ENCODE data around the gene CDK5RAP3. TPM values are rescaled to one million over a fixed set of nuclear protein-coding genes. Genes with fewer than 3 reads are reported as not detected.

The CDK5RAP3 gene
- polyA plus RNA-seq, 2 of the 4 experiments (the other 2 are of a cell fraction) = 124 to 165 TPM

GRCh38 chr17:47949946-47950345 is 21.0 kb upstream of the CDK5RAP3 start:
- FAIRE-seq (no peak), ATAC-seq (no peak), DNase-seq (ENCODE audit: low read depth in 1 of 2, low spot score in 1 of 2) (no peak)
- peak overlapping the region; percentile 70 for H3K4me2 ChIP-seq
- no peak for TF ChIP-seq E2F6 (IDR thresholded peaks at IDR 0.05; ENCODE audit: borderline replicate concordance, low read depth)
- TF ChIP-seq MAFK (IDR thresholded peaks at IDR 0.05; ENCODE audit: partially characterized antibody) = no peak
- TF ChIP-seq PBX3 (IDR thresholded peaks at IDR 0.05) = no peak
- CTCF ChIA-PET = interaction anchor here (0.5 to 24.7 kb wide), 37 partner anchors 18 to 316 kb away, joined by 3 to 1426 read pairs (median 5); partner anchors contain the start of genes CDK5RAP3, PNPO, PRR15L and SCRN2
- 85% methylated on average over 3 of the region's 3 CpGs for WGBS (ENCODE audit: missing lambda C conversion rate)
- POLR2A ChIA-PET = interaction anchor here (1.3 to 1.8 kb wide), 2 partner anchors 7 to 21 kb away, joined by 7 read pairs; partner anchors contain the start of genes CDK5RAP3 and PRR15L
- peaks cover 48% of the 10 kb centered on the region for H3K4me1 ChIP-seq
- H3K27ac ChIP-seq = peak overlapping the region; percentile 77 to 87
- no peaks in the 10 kb centered on the region for H3K9me3 ChIP-seq
- no peak overlapping the region for H3K4me3 ChIP-seq

GRCh38 chr17:47950448-47950847 is 20.5 kb upstream of the CDK5RAP3 start:
- DNase-seq (ENCODE audit: low read depth in 1 of 2, low spot score in 1 of 2) = no peak
- no peak for ATAC-seq
- WGBS (ENCODE audit: missing lambda C conversion rate) = 85% methylated on average over 4 of the region's 4 CpGs
- FAIRE-seq = no peak
- ChIA-PET POLR2A (interaction anchor here (0.6 to 1.3 kb wide), 2 partner anchors 21 to 74 kb away, joined by 5 to 7 read pairs; partner anchors contain the start of gene CDK5RAP3), CTCF (interaction anchor here (0.5 to 24.7 kb wide), 25 partner anchors 19 to 316 kb away, joined by 3 to 1426 read pairs (median 5); partner anchors contain the start of genes CDK5RAP3, PNPO, PRR15L and SCRN2)
- peaks cover 52% of the 10 kb centered on the region for H3K4me1 ChIP-seq
- no peaks in the 10 kb centered on the region for H3K9me3 ChIP-seq
- TF ChIP-seq PBX3 (IDR thresholded peaks at IDR 0.05) (no peak), MAZ (IDR thresholded peaks at IDR 0.05; ENCODE audit: borderline replicate concordance, low read depth, low read length) (no peak), EHMT2 (IDR thresholded peaks at IDR 0.05; ENCODE audit: low read depth) (no peak), FOSL2 (IDR thresholded peaks at IDR 0.05) (no peak), FOSL2 (CRISPR knock-in tag; IDR thresholded peaks at IDR 0.05) (no peak), ATOH8 (CRISPR knock-in tag; IDR thresholded peaks at IDR 0.05; ENCODE audit: low read depth) (no peak), EP300 (IDR thresholded peaks at IDR 0.05) (no peak), HEYL (CRISPR knock-in tag; IDR thresholded peaks at IDR 0.05) (no peak), ESRRA (IDR thresholded peaks at IDR 0.05; ENCODE audit: borderline replicate concordance, low read length) (no peak), MAFK (IDR thresholded peaks at IDR 0.05; ENCODE audit: partially characterized antibody) (no peak), ZFP36 (IDR thresholded peaks at IDR 0.05; ENCODE audit: borderline replicate concordance, partially characterized antibody) (no peak), HOXB13 (CRISPR knock-in tag; IDR thresholded peaks at IDR 0.05; ENCODE audit: low read depth) (no peak)
- no peak overlapping the region for H3K4me2 ChIP-seq
- no peak overlapping the region for H3K4me3 ChIP-seq
- H3K27ac ChIP-seq = peak overlapping the region; percentile 77 to 87

GRCh38 chr17:47952171-47953021 is 18.5 kb upstream of the CDK5RAP3 start:
- WGBS (ENCODE audit: missing lambda C conversion rate) = 93% methylated on average over 12 of the region's 12 CpGs
- no peak for FAIRE-seq
- Histone ChIP-seq H3K9me3 (no peaks in the 10 kb centered on the region), H3K27ac (no peak overlapping the region; a peak in 1 of 6 replicates), H3K4me2 (no peak overlapping the region), H3K4me3 (no peak overlapping the region), H3K4me1 (peaks cover 57% of the 10 kb centered on the region)
- no peak for DNase-seq (ENCODE audit: low read depth in 1 of 2, low spot score in 1 of 2)
- ATAC-seq = no peak
- POLR2A ChIA-PET = no interaction called here
- TF ChIP-seq PBX3 (IDR thresholded peaks at IDR 0.05) = no peak
- no peak for TF ChIP-seq NR3C1 (IDR thresholded peaks at IDR 0.05)
- TF ChIP-seq BHLHE40 (IDR thresholded peaks at IDR 0.05; ENCODE audit: low read depth, low read length) = no peak
- no peak for TF ChIP-seq FOSB (CRISPR knock-in tag; IDR thresholded peaks at IDR 0.05)
- TF ChIP-seq FOXS1 (CRISPR knock-in tag; IDR thresholded peaks at IDR 0.05) = no peak
- TF ChIP-seq ELK1 (IDR thresholded peaks at IDR 0.05; ENCODE audit: low read depth, low read length) = no peak
- no peak for TF ChIP-seq POLR2AphosphoS2 (conservative IDR thresholded peaks at IDR 0.05; ENCODE audit: low read length)
- TF ChIP-seq CHD2 (IDR thresholded peaks at IDR 0.05; ENCODE audit: low read length, partially characterized antibody) = no peak
- no peak for TF ChIP-seq ZNF302 (CRISPR knock-in tag; IDR thresholded peaks at IDR 0.05)
- no peak for TF ChIP-seq JUN (IDR thresholded peaks at IDR 0.05)
- TF ChIP-seq RFX5 (IDR thresholded peaks at IDR 0.05) = no peak
- no peak for TF ChIP-seq MAZ (IDR thresholded peaks at IDR 0.05; ENCODE audit: borderline replicate concordance, low read depth, low read length)
- TF ChIP-seq FOSL2 (IDR thresholded peaks at IDR 0.05) = no peak
- TF ChIP-seq FOSL2 (CRISPR knock-in tag; IDR thresholded peaks at IDR 0.05) = no peak
- no peak for TF ChIP-seq ZFP36 (IDR thresholded peaks at IDR 0.05; ENCODE audit: borderline replicate concordance, partially characterized antibody)
- no peak for TF ChIP-seq CHD4 (IDR thresholded peaks at IDR 0.05; ENCODE audit: borderline replicate concordance)
- CTCF ChIA-PET = interaction anchor here (0.8 to 24.7 kb wide), 6 partner anchors 20 to 685 kb away, joined by 3 to 1426 read pairs (median 190); partner anchors contain the start of genes CDK5RAP3, PNPO, PRR15L and SCRN2
